CD4-positive, alpha-beta T cell treated with Interferon gamma for 1 hour (primary cell): ENCODE data around the gene GJC2.

Experiments
- DNase-seq: peaks from one replicate; pipeline ENCODE4 v3.0.0-alpha.2; 2020

The GJC2 gene

GRCh38 chr1:228117335-228117734 is 32.4 kb upstream of the GJC2 start:
- DNase-seq: no peak

DNA sequence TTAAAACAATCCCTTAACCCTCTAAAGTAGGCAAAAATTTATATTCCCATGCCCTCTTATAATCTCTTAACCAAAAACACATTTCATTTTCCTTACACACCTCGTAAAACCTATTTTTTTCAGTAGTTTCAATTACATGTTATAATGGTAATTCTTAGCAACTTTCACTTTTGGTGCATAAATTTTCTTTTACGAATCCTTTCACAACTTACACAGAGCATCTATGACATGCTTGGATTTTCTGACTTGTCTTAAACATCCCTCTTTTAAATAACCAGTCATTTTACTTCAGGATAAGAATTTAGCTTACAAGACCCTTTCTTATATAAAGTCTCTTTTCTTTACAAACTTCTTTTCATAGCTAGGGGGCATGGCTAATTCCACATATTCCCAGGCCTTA is 31.7 kb upstream of the GJC2 start:
- no peak for DNase-seq

- DNase-seq: no peak
These were observed 29.4 kb upstream of the GJC2 start for GRCh38 chr1:228120351-228120750.

GRCh38 chr1:228120857-228121489 is 28.8 kb upstream of the GJC2 start:
- DNase-seq: no peak

GRCh38 chr1:228122921-228123441 is 26.7 kb upstream of the GJC2 start:
- DNase-seq: no peak

GRCh38 chr1:228123505-228123904 is 26.2 kb upstream of the GJC2 start:
- DNase-seq: no peak

GRCh38 chr1:228125185-228125584 is 24.5 kb upstream of the GJC2 start:
- DNase-seq: no peak

DNA sequence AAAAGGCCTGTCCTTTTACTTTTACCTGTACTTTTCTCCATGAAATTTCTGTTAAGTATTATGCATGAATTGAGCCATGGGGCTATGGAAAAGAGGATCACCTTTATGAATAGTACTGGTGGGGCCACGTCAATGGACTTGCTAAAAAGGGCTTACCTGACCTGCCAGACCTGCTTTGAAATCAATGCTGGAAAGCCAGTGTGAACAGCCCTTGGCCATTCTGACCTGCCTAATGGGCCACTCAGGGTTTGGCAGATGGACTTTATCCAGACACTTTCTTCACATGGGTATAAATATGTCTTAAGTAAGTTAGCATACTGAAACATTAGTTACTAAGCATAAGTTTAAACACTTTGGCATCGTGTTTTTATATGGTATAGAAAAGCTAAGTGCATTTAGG is 18.0 kb upstream of the GJC2 start:
- DNase-seq: no peak

GRCh38 chr1:228134591-228134990 is 15.1 kb upstream of the GJC2 start:
- no peak for DNase-seq

DNA sequence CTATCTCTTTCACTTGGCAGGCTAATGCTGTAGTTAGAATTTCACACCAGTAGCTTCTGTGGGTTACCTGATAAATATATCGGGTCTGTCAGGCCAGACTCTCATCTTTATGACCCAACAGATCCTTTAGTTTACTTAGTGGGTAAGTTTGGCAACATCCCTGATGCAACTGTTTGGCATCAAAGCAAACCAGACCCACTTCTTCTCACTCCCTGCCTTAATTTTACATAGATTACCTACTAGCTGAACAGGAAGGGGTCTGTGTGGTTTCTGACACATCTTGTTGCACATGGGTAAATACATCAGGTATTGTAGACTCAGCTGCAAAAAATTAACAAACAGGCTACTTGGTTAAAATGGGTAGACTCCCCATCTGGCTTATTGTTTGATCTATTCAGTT is 12.8 kb upstream of the GJC2 start:
- no peak for DNase-seq

DNA sequence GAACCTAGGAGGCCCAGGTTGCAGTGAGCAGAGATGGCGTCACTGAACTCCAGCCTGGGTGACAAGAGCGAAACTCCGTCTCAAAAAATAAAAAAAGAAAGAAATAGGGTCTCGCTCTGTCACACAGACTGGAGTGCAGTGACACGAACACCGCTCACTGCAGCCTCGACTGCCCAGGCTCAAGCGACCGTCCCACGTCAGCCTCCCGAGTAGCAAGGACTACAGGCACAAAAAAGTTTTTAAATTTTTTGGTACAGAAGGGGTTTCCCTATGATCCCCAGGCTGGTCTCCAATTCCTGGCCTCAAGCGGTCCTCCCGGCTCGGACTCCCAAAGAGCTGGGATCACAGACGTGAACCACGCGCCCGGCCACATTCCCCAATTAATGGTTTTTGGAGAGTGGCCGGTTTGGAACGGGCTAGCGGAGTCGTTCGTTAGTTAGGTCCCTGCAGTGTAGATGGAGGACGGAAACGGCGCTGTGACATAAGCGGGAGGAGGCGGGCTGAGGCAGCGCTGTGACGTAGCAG is 10.3 kb upstream of the GJC2 start:
- DNase-seq: no peak

GRCh38 chr1:228139931-228140723 is 9.6 kb upstream of the GJC2 start, which contains the start of gene GUK1:
TSS of gene GUK1 (plus strand) at chr1:228140279. CDS start at chr1:228140303, 24 bp downstream.
- peak; percentile 100 for DNase-seq

- DNase-seq: no peak
These were observed 9.0 kb upstream of the GJC2 start for GRCh38 chr1:228140724-228141225.

DNA sequence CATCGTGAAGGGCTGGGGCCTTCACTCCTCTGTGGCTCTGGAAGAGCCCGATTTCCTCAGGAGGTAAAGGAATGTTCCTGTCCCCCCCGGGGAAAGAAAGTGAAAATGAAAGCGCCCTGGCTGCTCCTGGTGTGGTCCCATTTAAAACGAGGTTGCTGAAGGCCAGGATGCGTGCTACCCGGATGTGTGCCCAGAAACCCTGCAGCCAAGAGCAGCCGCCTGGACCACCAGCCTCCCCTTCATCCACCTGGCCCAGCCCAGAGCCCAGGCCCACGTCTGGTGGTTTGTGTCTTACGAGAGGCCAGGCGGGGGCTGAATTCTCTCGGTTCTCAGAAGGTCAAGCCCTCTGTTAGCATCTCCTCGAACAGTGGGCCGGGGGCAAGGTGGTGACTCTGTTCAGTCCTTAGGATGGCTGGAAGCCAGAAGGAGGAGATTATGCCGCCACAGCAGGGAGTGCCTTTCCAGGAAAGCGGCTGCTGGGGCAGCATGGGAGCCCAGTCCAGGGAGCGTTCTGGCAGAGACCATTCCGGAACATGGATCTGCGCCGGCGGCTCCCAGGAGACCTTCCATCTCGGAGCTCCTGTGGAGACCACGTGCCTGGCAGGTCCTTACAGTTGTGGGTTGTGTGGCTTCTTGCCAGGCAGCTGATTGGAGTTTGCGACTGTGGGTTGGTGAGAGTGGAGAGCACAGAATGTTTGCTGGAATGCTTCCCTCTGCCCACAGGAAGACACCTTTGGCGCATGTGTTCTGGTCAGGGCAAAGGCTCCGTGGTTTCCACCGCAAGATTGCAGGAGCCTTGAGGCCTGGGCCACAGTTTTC is 8.3 kb upstream of the GJC2 start:
- DNase-seq: no peak

DNA sequence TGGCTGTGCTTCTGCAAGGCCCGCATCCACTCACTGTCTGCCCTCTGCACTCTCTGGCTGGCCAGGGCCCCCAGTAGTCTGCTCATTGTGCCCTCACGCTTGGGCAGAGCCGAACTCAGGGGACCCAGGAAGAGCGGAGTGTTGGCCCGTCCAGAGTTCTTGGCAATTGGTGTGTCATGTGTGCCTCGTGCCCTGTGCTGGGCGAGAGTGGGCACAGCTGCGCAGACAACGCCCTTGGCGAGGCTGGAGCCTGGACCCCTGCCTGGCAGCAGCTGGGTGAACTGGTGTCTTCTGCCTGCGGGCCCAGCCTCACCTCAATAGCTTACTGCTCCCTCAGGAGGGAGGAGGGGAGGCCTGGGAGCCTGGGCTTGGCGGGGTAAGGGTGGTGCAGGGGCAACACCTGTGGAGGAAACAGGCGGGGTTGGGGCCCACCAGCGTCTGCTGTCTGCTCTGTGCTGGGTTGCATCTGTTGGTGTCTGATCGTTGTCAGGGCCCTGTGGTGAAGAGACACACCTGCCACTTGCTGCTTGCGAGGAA is 7.5 kb upstream of the GJC2 start:
- DNase-seq: peak; percentile 34

DNA sequence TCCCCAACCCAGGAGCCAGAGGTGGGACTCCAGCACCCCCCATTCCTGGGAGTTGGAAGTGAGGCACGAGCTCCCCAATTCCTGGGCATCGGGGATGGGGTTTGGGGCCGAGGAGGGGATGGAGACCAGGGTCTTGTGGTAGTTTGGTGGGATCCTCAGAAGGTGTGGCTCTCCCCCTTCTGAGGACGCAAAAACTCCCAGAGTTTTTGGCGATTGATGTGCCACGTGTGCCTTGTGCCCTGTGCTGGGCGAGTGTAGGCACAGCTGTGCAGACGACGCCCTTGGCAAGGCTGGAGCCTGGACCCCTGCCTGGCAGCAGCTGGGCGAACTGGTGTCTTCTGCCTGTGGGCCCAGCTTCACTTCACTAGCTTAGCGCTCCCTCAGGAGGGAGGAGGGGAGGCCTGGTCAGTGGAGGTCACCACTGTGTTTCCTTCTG is 7.0 kb upstream of the GJC2 start:
- no peak for DNase-seq

- no peak for DNase-seq
These were observed 6.1 kb upstream of the GJC2 start for GRCh38 chr1:228143480-228144192.

DNA sequence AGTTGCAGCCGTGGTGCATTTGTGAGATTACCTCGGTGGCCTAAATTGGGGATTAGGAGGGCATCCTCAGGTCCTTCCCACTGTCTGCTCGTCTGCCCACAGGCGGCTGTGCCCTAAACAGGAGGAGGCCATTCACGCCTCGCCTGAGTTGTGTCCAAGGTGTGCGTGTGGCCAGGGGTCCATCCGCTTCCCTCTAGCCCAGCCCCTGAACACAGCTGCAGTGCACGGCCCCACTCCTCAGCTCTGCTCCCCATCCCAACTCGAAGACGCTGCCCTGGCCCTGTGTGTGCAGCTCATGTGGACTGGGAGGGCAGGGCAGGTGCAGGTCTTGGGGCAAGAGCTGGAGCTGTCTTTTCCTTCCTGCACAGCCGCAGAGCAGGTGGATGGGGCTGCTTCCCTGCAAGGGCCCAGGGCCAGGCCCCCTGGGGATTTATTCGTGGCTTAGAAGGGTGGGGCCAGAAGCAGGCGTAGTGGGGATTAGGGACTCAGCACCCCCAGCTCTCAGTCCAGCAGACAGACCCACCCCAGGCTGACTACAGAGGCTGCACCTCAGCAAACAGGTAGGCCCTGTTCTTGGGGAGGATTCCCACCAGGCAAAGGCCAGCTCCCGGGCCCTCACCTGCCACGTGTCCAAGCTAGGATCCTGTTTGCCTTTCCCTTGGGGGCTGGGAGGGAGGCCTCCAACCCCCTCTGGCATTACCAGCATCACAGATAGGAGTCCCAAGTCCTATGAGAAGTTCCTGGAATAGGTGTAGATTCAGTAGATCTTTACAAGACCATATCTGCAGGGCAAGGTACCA is 5.3 kb upstream of the GJC2 start:
- DNase-seq: no peak

- no peak for DNase-seq
These were observed 4.8 kb upstream of the GJC2 start for GRCh38 chr1:228144993-228145343.

DNA sequence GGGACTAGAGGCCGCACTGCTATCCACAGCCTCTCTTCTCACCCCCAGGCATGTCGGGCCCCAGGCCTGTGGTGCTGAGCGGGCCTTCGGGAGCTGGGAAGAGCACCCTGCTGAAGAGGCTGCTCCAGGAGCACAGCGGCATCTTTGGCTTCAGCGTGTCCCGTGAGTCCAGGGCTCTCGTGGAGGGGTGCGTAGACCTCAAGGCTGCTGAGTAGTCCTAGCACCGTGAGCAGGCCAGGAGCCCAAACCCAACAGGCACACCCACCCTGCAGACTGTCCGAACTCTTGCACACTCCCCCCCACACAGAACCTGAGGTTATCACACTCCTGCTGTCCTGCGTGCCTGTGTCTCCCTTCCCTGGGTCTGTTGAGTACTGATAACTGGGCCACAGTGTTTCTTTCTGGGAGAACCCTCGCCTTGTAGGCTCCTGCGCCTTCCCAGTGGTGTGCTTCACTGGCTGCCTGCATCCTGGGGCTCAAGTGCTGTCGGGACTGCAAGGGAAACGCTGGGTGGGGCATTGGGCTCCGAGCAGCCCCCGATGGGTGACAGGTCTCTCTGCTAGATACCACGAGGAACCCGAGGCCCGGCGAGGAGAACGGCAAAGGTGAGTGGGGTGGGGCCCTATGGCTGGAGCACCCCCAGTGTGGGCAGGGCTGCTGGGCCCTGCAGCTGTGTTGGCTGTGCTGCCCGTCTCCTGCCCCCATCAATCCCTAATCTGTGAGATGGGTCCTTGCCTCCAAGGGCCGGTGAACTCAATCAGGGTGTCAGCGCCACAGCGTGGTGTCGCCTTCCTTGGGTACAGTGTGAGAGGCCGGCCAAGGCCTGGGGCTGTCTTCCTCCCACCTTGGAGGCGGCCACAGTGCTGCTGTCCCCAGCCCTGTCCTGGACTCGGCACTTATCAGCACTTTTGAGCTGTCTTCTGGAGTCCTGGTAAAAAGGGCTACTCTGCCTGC is 4.0 kb upstream of the GJC2 start:
- DNase-seq: no peak
